Measurements from ENCODE around the gene RNF150.
"Not testable (repeated sequence)": the region's sequence is repeated elsewhere in the genome, so short reads cannot be mapped to it uniquely, and the experiment has no call there.

RNF150 gene

GRCh38 chr4:141133146-141133998, at the start of gene RNF150:
RNF150 (minus strand) TSS chr4:141133469.
- DNase-seq = peak; percentile 43

DNA sequence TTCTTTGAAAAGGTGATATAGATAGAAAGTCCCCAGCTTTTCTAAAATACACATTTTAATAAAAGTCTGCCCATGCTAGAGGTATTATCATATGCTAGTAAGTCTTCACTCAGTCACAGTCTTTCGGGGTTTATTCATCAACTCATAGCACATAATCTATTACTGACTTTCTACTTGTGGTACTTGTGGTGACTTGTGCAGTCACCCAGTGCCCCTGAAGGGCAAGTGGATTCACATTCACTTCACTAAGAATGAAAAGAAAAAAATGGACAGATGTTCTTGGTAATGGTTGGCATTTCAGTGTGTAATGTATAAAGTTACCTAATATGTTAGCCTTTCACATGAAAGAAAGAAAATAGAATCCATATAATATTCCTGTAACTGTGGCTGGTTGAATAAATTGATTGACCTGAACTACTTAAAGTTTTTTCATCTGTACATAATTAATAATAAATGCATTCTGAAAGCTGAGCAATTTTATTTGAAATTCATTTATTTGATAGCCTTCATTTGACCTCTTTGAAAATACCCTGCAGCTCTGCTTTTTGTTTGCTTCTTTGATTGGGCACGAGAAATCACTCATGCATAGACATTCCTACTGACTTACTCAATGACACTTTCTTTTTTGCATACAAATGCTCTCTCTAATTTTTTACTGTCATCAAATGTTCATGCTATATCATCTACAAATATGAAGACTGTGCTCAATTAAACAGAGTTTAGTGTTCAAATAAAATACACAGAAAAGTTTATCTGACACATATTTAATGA, 47.9 kb upstream of the RNF150 start:
- no peak for DNase-seq

GRCh38 chr4:141179474-141180373, 46.5 kb upstream of the RNF150 start:
- no peak for DNase-seq

DNA sequence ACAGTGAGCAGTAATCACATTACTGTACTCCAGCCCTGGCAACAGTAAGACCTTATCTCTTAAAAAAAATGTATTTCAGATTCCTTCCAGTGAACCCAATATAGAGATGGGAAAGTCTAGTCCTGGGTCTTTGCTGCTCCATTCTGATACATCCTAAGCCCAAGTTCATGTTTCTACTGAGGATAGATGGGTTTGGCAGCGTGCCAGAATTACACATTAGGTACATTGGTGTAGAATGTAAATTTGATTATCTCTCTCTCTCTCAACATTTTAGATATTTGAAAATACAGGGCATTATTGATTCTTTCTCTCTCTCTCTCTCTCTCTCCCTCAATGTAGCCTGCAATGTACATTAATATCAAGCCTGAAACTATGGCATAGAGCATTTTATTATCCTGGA, 43.9 kb upstream of the RNF150 start:
- DNase-seq = no peak

GRCh38 chr4:141174457-141174856, 41.2 kb upstream of the RNF150 start:
- DNase-seq = no peak

DNA sequence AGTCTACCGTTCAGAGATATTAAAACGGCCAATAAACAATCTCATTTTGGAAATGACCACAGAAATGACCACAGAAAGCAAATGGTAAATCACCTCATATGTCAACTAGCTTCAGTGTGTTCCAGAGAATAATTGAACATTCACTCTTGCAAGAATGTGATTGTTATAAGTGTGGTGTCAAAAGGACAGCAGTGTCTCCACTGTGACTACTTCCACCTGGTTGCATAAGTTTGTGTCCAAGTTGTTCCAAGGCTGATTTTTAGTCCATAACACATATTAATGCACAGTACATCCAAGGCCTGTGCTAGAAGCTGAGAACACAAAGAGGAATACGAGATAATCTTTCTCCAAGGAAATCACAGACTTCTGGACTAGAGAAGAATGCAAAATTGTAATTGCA, 37.4 kb upstream of the RNF150 start:
- no peak for DNase-seq

GRCh38 chr4:141169391-141169790, 36.1 kb upstream of the RNF150 start:
- no peak for DNase-seq

DNA sequence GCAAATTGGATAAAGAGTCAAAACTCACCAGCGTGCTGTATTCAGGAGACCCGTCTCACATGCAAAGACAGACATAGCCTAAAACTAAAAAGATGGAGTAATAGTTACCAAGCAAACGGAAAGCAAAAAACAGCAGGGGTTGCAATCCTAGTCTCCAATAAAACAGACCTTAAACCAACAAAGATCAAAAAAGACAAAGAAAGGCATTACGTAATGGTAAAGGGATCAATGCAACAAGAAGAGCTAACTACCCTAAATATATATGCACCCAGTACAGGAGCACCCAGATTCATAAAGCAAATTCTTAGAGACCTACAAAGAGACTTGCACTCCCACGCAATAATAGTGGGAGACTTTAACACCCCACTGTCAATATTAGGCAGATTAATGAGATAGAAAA, 31.7 kb upstream of the RNF150 start:
- not testable (repeated sequence) for DNase-seq

GRCh38 chr4:141159027-141159426, 25.8 kb upstream of the RNF150 start:
- DNase-seq = no peak

DNA sequence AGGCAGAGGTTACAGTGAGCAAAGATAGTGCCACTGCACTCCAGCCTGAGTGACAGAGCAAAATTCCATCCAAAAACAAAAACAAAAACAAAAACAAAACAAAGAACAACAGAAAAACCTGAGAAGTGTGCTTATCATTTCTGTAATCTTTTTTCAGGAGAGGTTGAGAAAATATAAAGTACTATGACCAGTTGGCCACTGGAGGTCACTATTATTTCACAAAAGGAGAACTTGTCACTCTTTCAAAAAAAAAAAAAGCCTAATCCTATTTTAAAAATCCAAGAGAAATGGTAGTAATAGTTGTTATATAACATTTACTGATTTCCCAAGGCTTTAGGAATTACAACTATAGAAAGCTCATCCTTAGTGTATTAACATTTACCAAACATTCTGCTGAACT, 24.9 kb upstream of the RNF150 start:
- DNase-seq = no peak

DNA sequence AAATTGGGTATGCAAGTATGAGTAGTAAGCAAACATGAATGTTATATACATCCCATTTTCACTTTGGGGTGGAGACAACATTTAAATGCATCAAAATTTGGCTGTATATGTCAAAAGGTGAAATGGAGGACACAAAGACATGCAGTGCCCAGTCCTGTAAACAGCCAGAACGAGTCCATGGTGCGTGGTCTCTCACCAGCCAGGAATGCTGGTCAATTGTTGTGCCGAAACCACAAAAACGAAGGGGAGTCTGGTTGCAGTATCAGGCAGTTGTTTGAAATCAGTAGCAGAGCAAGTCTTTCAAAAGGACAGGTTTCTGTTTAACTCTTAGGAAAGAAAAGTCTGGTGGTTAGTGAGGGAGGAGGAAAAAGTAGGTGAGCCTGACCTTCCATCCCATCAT, 22.3 kb upstream of the RNF150 start:
- no peak for DNase-seq

DNA sequence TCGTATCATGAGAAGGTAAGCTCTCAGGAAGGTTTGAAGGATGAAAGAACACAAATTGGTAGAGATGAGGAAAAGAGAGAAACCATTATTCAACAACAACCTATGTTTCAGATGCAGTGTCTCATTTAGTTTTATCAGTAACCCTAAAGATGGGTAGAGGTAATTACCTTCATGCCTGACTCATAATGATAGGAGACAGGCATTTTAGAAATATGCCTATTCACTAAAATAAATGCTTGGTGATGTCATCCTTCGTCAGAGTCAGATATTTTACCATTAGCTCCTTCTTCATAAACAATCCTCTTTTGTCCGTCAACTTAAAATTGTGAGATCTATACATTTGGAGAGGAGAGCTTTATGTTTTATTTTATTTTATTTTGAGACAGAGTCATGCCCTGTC, 21.5 kb upstream of the RNF150 start:
- DNase-seq = no peak

GRCh38 chr4:141153751-141154510, 20.7 kb upstream of the RNF150 start:
- no peak for DNase-seq

DNA sequence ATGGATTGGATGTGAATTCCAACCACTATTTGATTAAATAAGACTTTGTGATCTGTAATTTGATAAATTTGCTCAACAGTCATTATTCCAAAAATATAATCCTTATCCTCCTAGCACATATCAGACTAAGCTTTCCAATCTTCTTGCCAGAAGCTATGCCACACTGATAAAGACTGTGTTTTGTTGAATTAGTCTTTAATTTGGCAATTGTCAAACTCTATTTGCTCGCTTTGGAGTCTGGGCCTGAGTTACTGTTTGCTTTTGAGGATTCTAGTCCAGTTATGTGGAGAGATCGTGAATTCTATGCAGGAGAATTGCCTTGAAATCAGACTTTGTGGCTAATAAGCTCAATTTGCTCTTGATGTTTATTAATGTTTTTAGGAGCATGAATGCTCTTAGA, 10.9 kb upstream of the RNF150 start:
- DNase-seq = no peak

DNA sequence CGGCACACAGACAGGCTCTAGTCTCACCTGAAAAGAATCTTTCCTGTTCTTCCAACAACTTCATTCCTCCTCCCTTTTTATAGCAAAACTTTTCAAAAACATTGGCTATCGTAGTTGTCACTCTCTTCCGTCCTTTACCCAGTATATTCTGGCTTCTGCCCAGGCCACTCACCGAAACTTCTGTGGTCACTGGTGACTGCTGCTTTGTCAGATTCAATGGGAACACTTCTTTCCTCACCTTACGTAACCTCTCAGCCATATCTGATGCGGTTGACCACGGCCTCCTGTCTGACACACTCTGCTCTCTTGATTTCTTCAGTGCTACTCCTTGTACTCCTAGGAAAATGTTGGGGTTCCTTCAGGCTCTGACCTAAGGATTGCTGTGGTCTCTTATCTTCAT, 9.2 kb upstream of the RNF150 start:
- DNase-seq = no peak

DNA sequence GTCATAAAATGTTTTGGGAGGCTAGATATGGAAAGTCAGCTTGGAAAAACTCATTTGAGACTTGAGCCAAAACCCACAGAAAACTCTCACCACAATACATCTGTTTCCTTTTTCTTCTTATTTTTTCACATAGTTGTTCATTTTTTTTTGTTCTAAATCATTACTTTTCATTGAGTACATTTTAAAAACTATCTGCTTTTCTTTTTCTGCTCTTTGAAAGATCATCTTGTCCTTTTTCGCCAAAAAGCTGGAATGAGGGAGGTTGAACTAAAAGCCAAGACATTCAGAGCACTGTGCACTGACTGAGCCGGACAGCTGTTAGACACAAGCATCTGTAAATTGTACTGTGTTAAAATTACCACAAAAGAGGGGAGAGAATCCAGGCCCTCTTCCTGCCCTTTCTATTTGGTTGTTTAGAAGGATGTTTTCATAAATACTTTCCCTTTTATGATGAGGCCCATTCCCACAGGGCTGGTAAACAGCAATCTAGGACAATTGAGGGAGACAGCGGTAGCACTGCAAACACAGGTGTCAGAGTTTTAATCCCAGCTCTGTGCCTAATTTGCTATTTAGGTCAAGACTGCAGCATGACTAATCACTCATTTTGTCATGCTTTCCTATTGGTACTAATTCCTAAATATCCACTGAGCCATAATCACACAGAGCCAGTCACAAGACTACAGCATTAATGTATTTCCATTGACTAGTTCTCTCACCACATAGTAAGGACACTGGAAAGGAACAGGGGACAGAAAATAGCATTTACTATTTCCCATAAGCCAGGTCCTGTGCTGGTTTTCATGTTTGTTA, 7.3 kb upstream of the RNF150 start:
- DNase-seq = no peak

DNA sequence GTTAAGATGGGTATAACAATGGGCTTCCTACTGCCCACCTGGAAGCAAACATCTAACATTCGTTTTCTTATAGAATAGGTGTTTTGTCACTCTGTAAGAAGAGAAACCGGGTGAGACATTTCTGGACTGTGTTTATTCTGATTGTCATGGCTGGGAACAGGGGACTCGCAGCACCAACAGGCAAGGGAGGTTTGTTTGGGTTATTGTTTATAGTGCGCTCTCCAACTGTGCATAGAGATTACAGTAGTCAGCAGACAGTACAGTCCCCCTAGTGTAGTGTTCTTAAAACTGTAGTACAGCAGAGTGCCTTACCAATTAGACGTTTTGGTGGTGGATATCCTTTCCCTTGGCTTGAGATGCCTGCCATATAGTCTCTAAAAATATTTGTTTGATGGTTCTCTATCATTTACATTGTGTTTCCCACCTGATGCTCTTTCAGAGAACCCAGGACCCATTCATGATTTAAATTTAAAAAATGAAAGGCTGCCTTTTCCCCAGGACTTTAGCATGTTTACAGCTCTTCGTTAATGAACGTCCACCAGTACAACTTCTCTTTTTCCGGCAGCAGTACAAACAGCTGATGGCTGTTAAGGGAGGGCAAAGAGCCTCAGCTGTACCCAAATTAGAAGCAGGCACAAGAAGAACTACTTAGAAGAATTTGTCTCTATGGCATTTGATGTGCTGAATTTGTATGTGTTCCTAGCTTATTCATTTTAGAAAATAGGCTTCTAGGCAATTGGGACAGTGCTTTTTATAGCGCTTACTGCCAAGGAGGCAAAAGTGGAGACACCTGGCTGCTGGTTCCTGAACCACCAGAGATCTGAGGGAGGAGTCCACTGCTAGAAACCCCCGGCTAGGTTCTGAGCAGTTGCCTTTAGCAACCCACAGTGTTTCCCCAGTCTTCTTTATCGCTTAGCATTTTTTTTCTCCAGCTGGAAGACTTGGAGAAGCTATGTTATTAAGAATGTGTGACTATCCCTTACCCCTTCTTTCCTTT, 1.0 kb upstream of the RNF150 start:
- no peak for DNase-seq

GRCh38 chr4:141132709-141133145, 542 bp downstream of the RNF150 start:
- DNase-seq = peak; percentile 1

GRCh38 chr4:141132072-141132708, 1.1 kb downstream of the RNF150 start:
- no peak for DNase-seq

DNA sequence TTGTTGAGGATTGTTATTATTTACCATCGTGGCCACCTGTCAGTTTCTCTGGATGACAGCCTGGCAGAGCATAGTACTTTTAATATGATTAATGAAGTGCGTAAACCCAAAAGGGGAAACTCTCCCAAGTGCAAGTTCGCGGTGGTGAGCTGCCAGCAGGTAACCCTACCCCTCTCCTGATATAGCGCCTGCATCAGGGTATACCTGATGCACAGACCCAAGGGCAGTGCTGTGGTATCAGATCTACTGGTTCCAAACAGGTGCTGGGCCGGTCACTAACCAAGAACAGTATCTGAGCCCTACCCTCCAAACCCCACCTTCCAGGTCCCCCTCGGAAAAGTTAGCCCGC, 1.6 kb downstream of the RNF150 start:
- no peak for DNase-seq

Data from stimulated activated CD4-positive, alpha-beta T cell treated with anti-CD3 and anti-CD28 coated beads, Interleukin-1b, Interleukin-23, amount 100 ng/mL, for 48 hours (primary cell).